Lung (tissue), 12 donors: ENCODE measurements around the gene ARF4. TPM values are rescaled to one million over a fixed set of nuclear protein-coding genes. Genes with fewer than 3 reads are reported as not detected.

ENCODE experiments used
- ATAC-seq: fragments of 200-7000 bp; cut with Tn5 transposase; one replicate; pipeline ENCODE4 v1.9.1; 2020; ENCODE audit warnings: moderate number of reproducible peaks; ENCODE audit not compliant: insufficient read depth, low FRiP score
- DNase-seq, 3 donors: peaks; one replicate each; pipeline ENCODE4 v3.0.0-alpha.2; 2013 to 2017
- H3K27ac ChIP-seq, 2 donors: one replicate each; pipeline ENCODE4 v1.5.1; 2013; ENCODE audit warnings: mild to moderate bottlenecking in 2 of 2, moderate library complexity in 2 of 2, control low read depth in 1 of 2, inconsistent platforms in 1 of 2, low read depth in 1 of 2, low read length in 1 of 2
- H3K27me3 ChIP-seq, 3 donors: one replicate each; pipeline ENCODE4 v1.5.1; 2013; ENCODE audit warnings: low read length in 2 of 3; ENCODE audit not compliant: control insufficient read depth in 3 of 3, insufficient read depth in 3 of 3
- H3K36me3 ChIP-seq, 4 donors: one replicate each; pipeline ENCODE4 v1.5.1; 2013; ENCODE audit warnings: low read length in 4 of 4, mild to moderate bottlenecking in 1 of 4, moderate library complexity in 1 of 4; ENCODE audit not compliant: control insufficient read depth in 4 of 4, insufficient read depth in 4 of 4
- H3K4me1 ChIP-seq, 5 donors: one replicate each; pipeline ENCODE4 v1.5.1; 2013; ENCODE audit warnings: low read length in 5 of 5, mild to moderate bottlenecking in 2 of 5, moderate library complexity in 1 of 5; ENCODE audit not compliant: control insufficient read depth in 5 of 5, insufficient read depth in 5 of 5
- H3K4me3 ChIP-seq: one replicate; pipeline ENCODE4 v1.5.1; 2013; ENCODE audit warnings: mild to moderate bottlenecking, control low read depth, moderate library complexity
- H3K9ac ChIP-seq, 2 donors: one replicate each; pipeline ENCODE4 v1.5.1; 2013; ENCODE audit warnings: low read length in 2 of 2, control low read depth in 1 of 2; ENCODE audit not compliant: insufficient read depth in 1 of 2
- H3K9me3 ChIP-seq, 4 donors: one replicate each; pipeline ENCODE4 v1.5.1; 2013; ENCODE audit warnings: low read length in 3 of 4, mild to moderate bottlenecking in 1 of 4, moderate library complexity in 1 of 4; ENCODE audit not compliant: control insufficient read depth in 4 of 4, insufficient read depth in 3 of 4
- WGBS, 2 donors: extraction: QIAGEN DNeasy Blood & Tissue Kit; methylation state at CpG; one replicate each; pipeline ENCODE4 v1.1.7; 2013; 5-methylcytosine and 5-hydroxymethylcytosine counted together
- polyA plus RNA-seq, 2 donors: library from polyadenylated mRNA; stranded (reverse); fragments of 200-250 nt; gene quantifications; one replicate each; pipeline ENCODE4 v1.2.1, GENCODE V29; 2013
- total RNA-seq, 2 donors: library from RNA; depleted of rRNA in 1 of 2; stranded (reverse); fragments of >200 nt in 1 of 2; gene quantifications; one replicate each; pipeline ENCODE4 v1.2.1, GENCODE V29; 2014 to 2021
- TF ChIP-seq, protein P1 (sequence below): IDR thresholded peaks from 2 replicates; pipeline ENCODE4 v1.5.1; 2012; ENCODE audit warnings: mild to moderate bottlenecking; ENCODE audit errors: control extremely low read depth, extremely low read depth
- donor health status: control.
- donor health status: control.
- donor health status: Bipolar disorder and iron deficiency.
- donor health status: healthy.
- donor health status: DM: yes; HTN: yes; CAD: no.

Gene ARF4
- total and polyA plus RNA-seq, 4 donors: 143 to 232 (median 195) TPM

DNA sequence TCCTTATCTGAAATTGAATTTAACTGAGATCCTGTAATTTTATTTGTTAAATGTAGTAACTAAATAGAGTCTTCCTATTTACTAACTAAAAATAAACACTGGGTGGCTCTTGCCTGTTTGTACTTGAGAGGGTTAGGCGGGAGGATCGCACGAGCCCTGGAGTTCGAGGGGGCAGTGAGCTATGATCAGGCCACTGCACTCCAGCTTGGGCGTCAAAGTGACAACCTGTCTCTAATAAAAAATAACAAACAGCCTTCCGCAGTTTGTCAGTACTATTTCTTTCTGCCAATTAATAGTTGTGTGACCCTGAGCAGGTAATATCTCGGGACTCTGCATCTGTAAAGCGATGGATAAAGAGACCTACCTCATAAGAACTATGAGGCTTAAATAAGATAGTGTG is 41.8 kb downstream of the ARF4 start:
- TF ChIP-seq, protein P1, sequence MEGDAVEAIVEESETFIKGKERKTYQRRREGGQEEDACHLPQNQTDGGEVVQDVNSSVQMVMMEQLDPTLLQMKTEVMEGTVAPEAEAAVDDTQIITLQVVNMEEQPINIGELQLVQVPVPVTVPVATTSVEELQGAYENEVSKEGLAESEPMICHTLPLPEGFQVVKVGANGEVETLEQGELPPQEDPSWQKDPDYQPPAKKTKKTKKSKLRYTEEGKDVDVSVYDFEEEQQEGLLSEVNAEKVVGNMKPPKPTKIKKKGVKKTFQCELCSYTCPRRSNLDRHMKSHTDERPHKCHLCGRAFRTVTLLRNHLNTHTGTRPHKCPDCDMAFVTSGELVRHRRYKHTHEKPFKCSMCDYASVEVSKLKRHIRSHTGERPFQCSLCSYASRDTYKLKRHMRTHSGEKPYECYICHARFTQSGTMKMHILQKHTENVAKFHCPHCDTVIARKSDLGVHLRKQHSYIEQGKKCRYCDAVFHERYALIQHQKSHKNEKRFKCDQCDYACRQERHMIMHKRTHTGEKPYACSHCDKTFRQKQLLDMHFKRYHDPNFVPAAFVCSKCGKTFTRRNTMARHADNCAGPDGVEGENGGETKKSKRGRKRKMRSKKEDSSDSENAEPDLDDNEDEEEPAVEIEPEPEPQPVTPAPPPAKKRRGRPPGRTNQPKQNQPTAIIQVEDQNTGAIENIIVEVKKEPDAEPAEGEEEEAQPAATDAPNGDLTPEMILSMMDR: no peak
- Histone ChIP-seq H3K27me3 (no peaks in the 10 kb centered on the region), H3K36me3 (peaks cover 0 to 3% (median 2%) of the 10 kb centered on the region in 4 donors), H3K9ac (peak overlapping the region; percentile 81 to 82), H3K9me3 (no peaks in the 10 kb centered on the region), H3K27ac (peak overlapping the region; percentile 88 to 97), H3K4me3 (peak overlapping the region; percentile 91), H3K4me1 (peaks cover 0 to 25% (median 8%) of the 10 kb centered on the region in 5 donors)
- DNase-seq (no peak), ATAC-seq (no peak)
- WGBS, 2 donors: 26 to 30% methylated on average over 8 of the region's 8 CpGs

DNA sequence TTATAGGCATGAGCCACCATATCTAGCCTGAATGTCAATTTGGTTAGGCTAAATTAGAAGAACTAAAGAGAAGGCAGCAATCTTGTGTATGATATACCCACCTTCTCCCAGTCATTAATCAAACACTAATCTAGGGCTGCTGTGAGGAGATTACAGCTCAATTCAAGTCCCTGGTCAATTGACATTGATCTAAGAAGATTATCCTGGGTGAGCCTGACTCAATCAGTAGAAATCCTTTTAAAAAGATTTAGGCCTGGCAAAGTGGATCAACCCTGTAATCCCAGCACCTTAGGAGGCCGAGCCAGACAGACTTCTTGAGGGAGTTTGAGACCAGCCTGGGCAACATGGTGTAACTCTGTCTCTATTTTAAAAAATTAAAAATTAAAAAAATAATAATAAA is 50.5 kb downstream of the ARF4 start:
- DNase-seq: no peak
- 92 to 94% methylated on average over 1 of the region's 1 CpG for WGBS, 2 donors
- H3K9ac ChIP-seq: no peak overlapping the region
- no peaks in the 10 kb centered on the region for H3K9me3 ChIP-seq
- TF ChIP-seq, protein P1: no peak
- H3K27me3 ChIP-seq: no peaks in the 10 kb centered on the region
- no peak overlapping the region for H3K4me3 ChIP-seq
- H3K36me3 ChIP-seq: no peaks in the 10 kb centered on the region
- peaks cover 0 to 9% (median 0%) of the 10 kb centered on the region in 5 donors for H3K4me1 ChIP-seq
- H3K27ac ChIP-seq: no peak overlapping the region
- ATAC-seq: no peak

DNA sequence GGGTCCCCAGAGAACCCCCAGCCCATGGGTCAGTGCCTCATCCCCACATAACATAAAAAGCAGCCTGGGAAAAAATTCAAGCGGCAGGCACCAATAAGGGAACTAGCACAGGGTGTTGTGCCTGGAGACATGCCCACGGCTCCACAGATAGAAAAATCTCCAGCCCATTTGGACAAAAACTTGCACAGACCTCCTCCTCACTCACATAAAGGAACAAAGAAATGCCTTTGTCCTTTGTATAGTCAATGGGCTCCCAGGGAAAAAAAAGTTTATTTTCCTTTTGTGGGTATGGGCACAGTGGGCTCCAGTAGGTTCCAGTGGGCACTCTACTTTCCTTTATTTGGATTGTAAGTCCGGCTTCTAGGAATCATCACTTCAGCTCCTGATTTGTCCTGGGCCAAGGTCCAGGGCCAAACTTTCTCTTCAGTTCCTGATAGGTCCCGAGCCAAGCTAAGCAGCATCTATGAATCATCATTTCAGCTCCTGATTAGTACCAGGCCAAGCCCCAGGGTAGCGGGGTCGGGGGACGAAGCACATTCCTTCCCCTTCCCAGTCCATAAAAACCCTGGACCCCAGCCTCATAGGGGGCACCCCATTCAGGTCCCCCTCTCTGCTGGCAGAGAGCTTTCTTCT is 51.4 kb downstream of the ARF4 start:
- Histone ChIP-seq H3K27ac (no peak overlapping the region), H3K9ac (no peak overlapping the region), H3K36me3 (peaks cover 0 to 1% (median 0%) of the 10 kb centered on the region in 4 donors), H3K4me1 (peaks cover 0 to 9% (median 0%) of the 10 kb centered on the region in 5 donors), H3K9me3 (no peaks in the 10 kb centered on the region), H3K27me3 (no peaks in the 10 kb centered on the region), H3K4me3 (no peak overlapping the region)
- DNase-seq: no peak
- 79 to 91% methylated on average over 7 of the region's 7 CpGs for WGBS, 2 donors
- no peak for ATAC-seq
- TF ChIP-seq, protein P1: no peak
